ENCODE measurements around the gene CORO2B.

DNA sequence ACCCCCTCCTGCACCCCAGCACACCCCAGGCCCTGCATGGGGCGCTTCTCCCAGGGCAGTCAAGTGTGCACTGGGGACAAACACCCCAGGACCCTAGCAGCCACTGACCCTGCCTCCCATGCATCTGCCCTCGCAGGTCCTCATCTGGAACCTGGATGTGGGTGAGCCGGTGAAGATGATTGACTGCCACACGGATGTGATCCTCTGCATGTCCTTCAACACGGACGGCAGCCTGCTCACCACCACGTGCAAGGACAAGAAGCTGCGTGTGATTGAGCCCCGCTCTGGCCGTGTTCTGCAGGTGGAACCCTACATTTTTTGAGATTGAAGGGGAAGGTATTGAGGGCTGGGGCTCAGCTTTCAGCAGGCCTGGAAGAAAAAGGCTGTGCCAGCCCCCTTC is 132.6 kb downstream of the CORO2B start:
- no peak for TF ChIP-seq POLR2A (IDR thresholded peaks at IDR 0.05)
- no peak for TF ChIP-seq CTCF (IDR thresholded peaks at IDR 0.05)
- TF ChIP-seq EP300 (IDR thresholded peaks at IDR 0.05): no peak
